BE2C (cell line): ENCODE results near the gene PPP2R2D.

ENCODE experiments used
- DNase-seq: peaks from one replicate; pipeline ENCODE4 v3.0.0-alpha.2; 2020
- H3K27me3 ChIP-seq: fragments of 250-450 bp; sonication (Bioruptor Pico); 2 replicates; pipeline ENCODE4 v1.5.1; 2020; ENCODE audit warnings: mild to moderate bottlenecking
- H3K36me3 ChIP-seq: fragments of 250-450 bp; sonication (Bioruptor Pico); 2 replicates; pipeline ENCODE4 v1.5.1; 2020; ENCODE audit warnings: mild to moderate bottlenecking
- H3K4me1 ChIP-seq: fragments of 250-450 bp; sonication (Bioruptor Pico); 2 replicates; pipeline ENCODE4 v1.5.1; 2020
- H3K4me3 ChIP-seq: 2 replicates; pipeline ENCODE4 v1.5.1; 2011; ENCODE audit warnings: low read depth, low read length
- H3K9me3 ChIP-seq: fragments of 250-450 bp; sonication (Bioruptor Pico); 2 replicates; pipeline ENCODE4 v1.5.1; 2020
- CTCF ChIP-seq: IDR thresholded peaks from 2 replicates; pipeline ENCODE4 v1.5.1; 2012; ENCODE audit warnings: mild to moderate bottlenecking, low read depth, low read length

Gene PPP2R2D

GRCh38 chr10:131907679-131908078 lies 6.9 kb downstream of the PPP2R2D start:
- no peaks in the 10 kb centered on the region for H3K9me3 ChIP-seq
- no peak overlapping the region for H3K4me3 ChIP-seq
- H3K4me1 ChIP-seq = no peaks in the 10 kb centered on the region
- no peaks in the 10 kb centered on the region for H3K27me3 ChIP-seq
- TF ChIP-seq CTCF = no peak
- peaks cover 21% of the 10 kb centered on the region for H3K36me3 ChIP-seq
- no peak for DNase-seq

GRCh38 chr10:131908151-131908550 lies 7.3 kb downstream of the PPP2R2D start:
- Histone ChIP-seq H3K27me3 (no peaks in the 10 kb centered on the region), H3K36me3 (peaks cover 21% of the 10 kb centered on the region), H3K4me3 (no peak overlapping the region), H3K4me1 (no peaks in the 10 kb centered on the region), H3K9me3 (no peaks in the 10 kb centered on the region)
- no peak for TF ChIP-seq CTCF
- DNase-seq = no peak

GRCh38 chr10:131909014-131909808 lies 8.4 kb downstream of the PPP2R2D start:
- Histone ChIP-seq H3K4me3 (no peak overlapping the region), H3K27me3 (no peaks in the 10 kb centered on the region), H3K4me1 (no peaks in the 10 kb centered on the region), H3K36me3 (peaks cover 21% of the 10 kb centered on the region), H3K9me3 (no peaks in the 10 kb centered on the region)
- TF ChIP-seq CTCF = no peak
- no peak for DNase-seq

- H3K9me3 ChIP-seq = no peaks in the 10 kb centered on the region
These were observed 9.1 kb downstream of the PPP2R2D start for GRCh38 chr10:131909929-131910328.

GRCh38 chr10:131910663-131911314 lies 10.0 kb downstream of the PPP2R2D start:
- TF ChIP-seq CTCF = no peak

More at GRCh38 chr10:131909929-131910328, 9.1 kb downstream of the PPP2R2D start:
- no peak overlapping the region for H3K4me3 ChIP-seq
- no peaks in the 10 kb centered on the region for H3K27me3 ChIP-seq
- peaks cover 21% of the 10 kb centered on the region for H3K36me3 ChIP-seq
- no peaks in the 10 kb centered on the region for H3K4me1 ChIP-seq
- DNase-seq = no peak
- no peak for TF ChIP-seq CTCF

GRCh38 chr10:131911451-131911850 lies 10.6 kb downstream of the PPP2R2D start:
- Histone ChIP-seq H3K36me3 (peaks cover 12% of the 10 kb centered on the region; the same call in 1 of the 2 replicates), H3K4me1 (no peaks in the 10 kb centered on the region), H3K27me3 (no peaks in the 10 kb centered on the region), H3K4me3 (no peak overlapping the region), H3K9me3 (no peaks in the 10 kb centered on the region)
- no peak for TF ChIP-seq CTCF
- no peak for DNase-seq

More at GRCh38 chr10:131910663-131911314, 10.0 kb downstream of the PPP2R2D start:
- Histone ChIP-seq H3K4me3 (no peak overlapping the region), H3K9me3 (no peaks in the 10 kb centered on the region), H3K27me3 (no peaks in the 10 kb centered on the region), H3K36me3 (peaks cover 16% of the 10 kb centered on the region), H3K4me1 (no peaks in the 10 kb centered on the region)
- no peak for DNase-seq
